Peyer's patch (tissue), 4 donors: ENCODE results near the gene ALOX5. TPM values are rescaled to one million over a fixed set of nuclear protein-coding genes. Genes with fewer than 3 reads are reported as not detected.

Experiments used
- DNase-seq, 3 donors: peaks; one replicate each; pipeline ENCODE4 v3.0.0-alpha.2; 2017 to 2019
- H3K27ac ChIP-seq, 4 donors: fragments of 200-600 bp; sonication (generic); one replicate each; pipeline ENCODE4 v1.5.1; 2016 to 2019
- H3K27me3 ChIP-seq, 2 donors: fragments of 200-600 bp; sonication (generic); one replicate each; pipeline ENCODE4 v1.5.1; 2019
- H3K36me3 ChIP-seq, 3 donors: fragments of 200-600 bp; sonication (generic); one replicate each; pipeline ENCODE4 v1.5.1; 2016 to 2019
- H3K4me1 ChIP-seq, 4 donors: fragments of 200-600 bp; sonication (generic); one replicate each; pipeline ENCODE4 v1.5.1; 2016 to 2019
- H3K4me3 ChIP-seq, 4 donors: fragments of 200-600 bp; sonication (generic); 1 replicate in 3 of 4; 2 replicates in 1 of 4; pipeline ENCODE4 v1.5.1; 2016 to 2019; ENCODE audit warnings: mild to moderate bottlenecking in 1 of 4
- H3K9me3 ChIP-seq, 4 donors: fragments of 200-600 bp; sonication (generic); one replicate each; pipeline ENCODE4 v1.5.1; 2016 to 2019; ENCODE audit warnings: mild to moderate bottlenecking in 1 of 4
- POLR2A ChIP-seq, 2 donors: fragments of 450-650 bp; IDR thresholded peaks; one replicate each; pipeline ENCODE4 v1.5.1; 2017; ENCODE audit warnings: antibody characterized with exemption in 2 of 2, mild to moderate bottlenecking in 2 of 2, moderate library complexity in 2 of 2
- total RNA-seq, 4 donors: library from RNA; depleted of rRNA; stranded (reverse); fragments of >200 nt; gene quantifications; one replicate each; pipeline ENCODE4 v1.1.0, GENCODE V29; 2016
- TF ChIP-seq, protein P1 (sequence below), 6 experiments: fragments of 450-650 bp in 4 of 6; fragments of 200-600 bp in 2 of 6; sonication (generic) in 1 of 6; IDR thresholded peaks; one replicate each; pipeline ENCODE4 v1.5.1; 2017 to 2019; ENCODE audit warnings: antibody characterized with exemption in 6 of 6, mild to moderate bottlenecking in 3 of 6, moderate library complexity in 1 of 6

Gene ALOX5
- total RNA-seq, 4 donors from 2014 or later = 24.0 to 187 (median 31.6) TPM

- H3K36me3 ChIP-seq = peaks cover 0 to 22% (median 0%) of the 10 kb centered on the region in 3 donors
- DNase-seq = no peak
- no peaks in the 10 kb centered on the region for H3K4me1 ChIP-seq
- TF ChIP-seq, protein P1, sequence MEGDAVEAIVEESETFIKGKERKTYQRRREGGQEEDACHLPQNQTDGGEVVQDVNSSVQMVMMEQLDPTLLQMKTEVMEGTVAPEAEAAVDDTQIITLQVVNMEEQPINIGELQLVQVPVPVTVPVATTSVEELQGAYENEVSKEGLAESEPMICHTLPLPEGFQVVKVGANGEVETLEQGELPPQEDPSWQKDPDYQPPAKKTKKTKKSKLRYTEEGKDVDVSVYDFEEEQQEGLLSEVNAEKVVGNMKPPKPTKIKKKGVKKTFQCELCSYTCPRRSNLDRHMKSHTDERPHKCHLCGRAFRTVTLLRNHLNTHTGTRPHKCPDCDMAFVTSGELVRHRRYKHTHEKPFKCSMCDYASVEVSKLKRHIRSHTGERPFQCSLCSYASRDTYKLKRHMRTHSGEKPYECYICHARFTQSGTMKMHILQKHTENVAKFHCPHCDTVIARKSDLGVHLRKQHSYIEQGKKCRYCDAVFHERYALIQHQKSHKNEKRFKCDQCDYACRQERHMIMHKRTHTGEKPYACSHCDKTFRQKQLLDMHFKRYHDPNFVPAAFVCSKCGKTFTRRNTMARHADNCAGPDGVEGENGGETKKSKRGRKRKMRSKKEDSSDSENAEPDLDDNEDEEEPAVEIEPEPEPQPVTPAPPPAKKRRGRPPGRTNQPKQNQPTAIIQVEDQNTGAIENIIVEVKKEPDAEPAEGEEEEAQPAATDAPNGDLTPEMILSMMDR (IDR thresholded peaks at IDR 0.05) = no peak
- TF ChIP-seq POLR2A (IDR thresholded peaks at IDR 0.05) = no peak
- H3K27ac ChIP-seq = no peak overlapping the region
- H3K27me3 ChIP-seq = no peaks in the 10 kb centered on the region
- H3K4me3 ChIP-seq = no peak overlapping the region
- H3K9me3 ChIP-seq = no peaks in the 10 kb centered on the region
These were observed 109.0 kb downstream of the ALOX5 start for GRCh38 chr10:45483002-45483401.

GRCh38 chr10:45487735-45488134, 113.7 kb downstream of the ALOX5 start:
- TF ChIP-seq, protein P1 (IDR thresholded peaks at IDR 0.05) = no peak
- no peak for TF ChIP-seq POLR2A (IDR thresholded peaks at IDR 0.05)

GRCh38 chr10:45488365-45488764, 114.3 kb downstream of the ALOX5 start:
- no peak overlapping the region for H3K27ac ChIP-seq
- no peaks in the 10 kb centered on the region for H3K4me1 ChIP-seq
- no peak overlapping the region for H3K4me3 ChIP-seq
- DNase-seq = no peak
- no peaks in the 10 kb centered on the region for H3K27me3 ChIP-seq
- TF ChIP-seq, protein P1 (IDR thresholded peaks at IDR 0.05) = no peak
- no peak for TF ChIP-seq POLR2A (IDR thresholded peaks at IDR 0.05)
- peaks cover 0 to 24% (median 0%) of the 10 kb centered on the region in 3 donors for H3K36me3 ChIP-seq
- no peaks in the 10 kb centered on the region for H3K9me3 ChIP-seq

More at GRCh38 chr10:45487735-45488134, 113.7 kb downstream of the ALOX5 start:
- Histone ChIP-seq H3K27me3 (no peaks in the 10 kb centered on the region), H3K4me3 (no peak overlapping the region), H3K27ac (no peak overlapping the region), H3K9me3 (no peaks in the 10 kb centered on the region), H3K36me3 (peaks cover 0 to 24% (median 0%) of the 10 kb centered on the region in 3 donors), H3K4me1 (no peaks in the 10 kb centered on the region)
- no peak for DNase-seq

- no peak overlapping the region for H3K27ac ChIP-seq
- TF ChIP-seq, protein P1 (IDR thresholded peaks at IDR 0.05) = no peak
- no peak for TF ChIP-seq POLR2A (IDR thresholded peaks at IDR 0.05)
These were observed 116.3 kb downstream of the ALOX5 start for GRCh38 chr10:45490277-45490676.

DNA sequence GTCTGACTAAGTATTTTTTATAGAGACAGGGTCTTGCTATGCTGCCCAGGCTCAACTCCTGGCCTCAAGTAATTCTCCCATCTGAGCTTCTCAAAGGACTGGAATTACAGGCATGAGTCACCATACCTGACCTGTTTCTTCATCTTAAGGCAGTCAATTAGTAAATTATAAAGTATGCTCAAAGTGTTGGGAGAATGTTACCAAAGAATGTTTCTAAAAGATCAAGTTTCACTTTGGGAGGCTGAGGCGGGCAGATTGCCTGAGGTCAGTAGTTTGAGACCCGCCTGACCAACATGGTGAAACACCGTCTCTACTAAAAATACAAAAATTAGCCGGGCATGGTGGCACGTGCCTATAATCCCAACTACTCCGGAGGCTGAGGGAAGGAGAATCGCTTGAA, 117.0 kb downstream of the ALOX5 start:
- no peak for TF ChIP-seq POLR2A (IDR thresholded peaks at IDR 0.05)
- TF ChIP-seq, protein P1 (IDR thresholded peaks at IDR 0.05) = no peak
- Histone ChIP-seq H3K27me3 (no peaks in the 10 kb centered on the region), H3K27ac (no peak overlapping the region), H3K36me3 (peaks cover 0 to 11% (median 0%) of the 10 kb centered on the region in 3 donors), H3K4me1 (no peaks in the 10 kb centered on the region), H3K9me3 (peaks cover 0 to 3% (median 0%) of the 10 kb centered on the region in 4 donors), H3K4me3 (no peak overlapping the region)
- no peak for DNase-seq

More at GRCh38 chr10:45490277-45490676, 116.3 kb downstream of the ALOX5 start:
- H3K4me3 ChIP-seq = no peak overlapping the region
- H3K36me3 ChIP-seq = peaks cover 0 to 15% (median 0%) of the 10 kb centered on the region in 3 donors
- DNase-seq = no peak
- no peaks in the 10 kb centered on the region for H3K9me3 ChIP-seq
- H3K4me1 ChIP-seq = no peaks in the 10 kb centered on the region
- H3K27me3 ChIP-seq = no peaks in the 10 kb centered on the region

Other genes with a start within 250 kb of the ALOX5 start
- gene OR13A1, start 58.6 kb upstream of the ALOX5 start, total RNA-seq = not detected